Left lobe of liver (tissue), 2 donors: ENCODE results near the gene TMPRSS11B. TPM values are rescaled to one million over a fixed set of nuclear protein-coding genes. Genes with fewer than 3 reads are reported as not detected.
"Not testable (repeated sequence)": the region's sequence is repeated elsewhere in the genome, so short reads cannot be mapped to it uniquely, and the experiment has no call there.

Source experiments
- ATAC-seq: fragments of 200-7000 bp; cut with Tn5 transposase; one replicate; pipeline ENCODE4 v1.9.1; 2020; ENCODE audit warnings: mild to moderate bottlenecking, moderate library complexity
- DNase-seq: peaks from one replicate; pipeline ENCODE4 v3.0.0-alpha.2; 2020; ENCODE audit warnings: low spot score
- total RNA-seq: library from RNA; stranded (reverse); gene quantifications from one replicate; pipeline ENCODE4 v1.2.1, GENCODE V29; 2021
- donor health status: DM: no; HTN: no; CAD: no; lungs with moderate emphysema.
- donor health status: DM: no; HTN: yes; CAD: no.

Gene TMPRSS11B
- total RNA-seq, 1 donor from 2014 or later: not detected

DNA sequence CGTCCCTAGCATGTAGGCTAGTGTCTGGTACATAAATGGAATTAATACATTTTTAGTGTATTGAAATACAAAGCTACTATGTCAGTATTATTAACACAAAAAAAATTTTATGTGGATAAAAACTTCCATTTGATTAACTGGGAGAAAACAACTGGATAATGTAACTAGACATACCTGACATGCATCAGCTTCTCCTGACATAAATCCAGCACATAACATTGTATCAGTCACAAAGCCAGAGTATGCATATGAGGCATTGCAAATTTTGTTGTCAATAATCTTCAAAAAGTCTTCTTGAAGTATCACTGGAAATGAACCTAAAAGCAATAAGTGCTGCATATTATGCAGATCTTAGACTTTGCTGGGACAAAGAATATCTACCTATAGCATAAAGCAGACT, 16.9 kb downstream of the TMPRSS11B start:
- DNase-seq (no peak), ATAC-seq (no peak)

DNA sequence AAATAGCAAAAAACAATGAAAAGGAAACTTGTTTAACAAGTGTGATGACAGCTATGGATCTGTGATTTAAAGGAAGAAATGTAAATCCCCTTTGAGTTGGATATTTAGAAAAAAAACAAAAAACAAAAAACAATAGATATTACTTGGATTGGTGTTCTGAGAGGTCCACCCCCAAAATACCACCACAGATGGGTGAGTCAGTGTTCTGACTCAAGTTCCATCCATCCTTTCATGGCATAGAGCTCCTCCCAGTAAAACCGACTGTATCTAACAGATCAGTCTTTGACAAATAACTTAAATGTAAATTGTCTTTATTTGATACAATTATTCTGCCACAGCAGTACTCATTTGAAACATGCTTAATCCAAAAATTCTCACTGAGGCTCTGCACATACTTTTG, 27.4 kb downstream of the TMPRSS11B start:
- no peak for DNase-seq
- ATAC-seq: no peak

GRCh38 chr4:68216501-68216900, 29.0 kb downstream of the TMPRSS11B start:
- no peak for ATAC-seq
- no peak for DNase-seq

GRCh38 chr4:68209003-68209402, 36.5 kb downstream of the TMPRSS11B start:
- DNase-seq (no peak), ATAC-seq (no peak)

DNA sequence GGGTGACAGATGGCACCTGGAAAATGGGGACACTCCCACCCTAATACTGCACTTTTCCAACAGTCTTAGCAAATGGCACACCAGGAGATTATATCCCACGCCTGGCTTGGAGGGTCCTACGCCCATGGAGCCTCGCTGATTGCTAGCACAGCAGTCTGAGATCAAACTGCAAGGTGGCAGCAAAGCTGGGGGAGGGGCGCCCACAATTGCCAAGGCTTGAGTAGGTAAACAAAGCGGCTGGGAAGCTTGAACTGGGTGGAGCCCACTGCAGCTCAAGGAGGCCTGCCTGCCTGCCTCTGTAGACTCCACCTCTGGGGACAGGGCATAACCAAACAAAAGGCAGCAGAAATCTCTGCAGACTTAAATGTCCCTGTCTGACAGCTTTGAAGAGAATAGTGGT, 51.2 kb downstream of the TMPRSS11B start:
- not testable (repeated sequence) for ATAC-seq, DNase-seq

GRCh38 chr4:68193194-68193593, 52.3 kb downstream of the TMPRSS11B start:
- no peak for ATAC-seq
- no peak for DNase-seq

GRCh38 chr4:68187145-68187544, 58.3 kb downstream of the TMPRSS11B start:
- no peak for DNase-seq
- no peak for ATAC-seq

- no peak for ATAC-seq
These were observed 60.6 kb downstream of the TMPRSS11B start for GRCh38 chr4:68184923-68185322.

GRCh38 chr4:68183417-68183816, 62.1 kb downstream of the TMPRSS11B start:
- DNase-seq (no peak), ATAC-seq (no peak)

More at GRCh38 chr4:68184923-68185322, 60.6 kb downstream of the TMPRSS11B start:
- DNase-seq: no peak

DNA sequence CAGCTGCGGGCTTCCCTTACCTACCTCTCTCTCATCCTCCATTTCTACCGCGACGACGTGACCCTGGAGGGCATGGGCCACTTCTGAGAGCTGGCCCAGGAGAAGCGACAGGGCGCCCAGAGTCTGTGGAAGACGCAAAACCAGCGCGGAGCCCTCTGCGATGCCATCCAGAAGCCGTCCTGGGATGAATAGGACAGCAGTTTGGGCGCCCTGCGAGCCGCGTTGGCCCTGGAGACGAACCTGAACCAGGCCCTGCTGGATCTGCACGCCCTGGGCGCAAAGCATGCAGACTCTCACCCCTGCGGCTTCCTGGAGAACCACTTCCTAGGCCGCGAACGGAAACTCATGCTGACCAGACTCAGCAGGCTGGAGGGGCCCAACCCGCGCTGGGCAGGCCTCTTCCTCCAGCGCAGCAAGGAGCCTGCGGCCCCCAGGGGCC, 63.1 kb downstream of the TMPRSS11B start:
- ATAC-seq (no peak), DNase-seq (no peak)

DNA sequence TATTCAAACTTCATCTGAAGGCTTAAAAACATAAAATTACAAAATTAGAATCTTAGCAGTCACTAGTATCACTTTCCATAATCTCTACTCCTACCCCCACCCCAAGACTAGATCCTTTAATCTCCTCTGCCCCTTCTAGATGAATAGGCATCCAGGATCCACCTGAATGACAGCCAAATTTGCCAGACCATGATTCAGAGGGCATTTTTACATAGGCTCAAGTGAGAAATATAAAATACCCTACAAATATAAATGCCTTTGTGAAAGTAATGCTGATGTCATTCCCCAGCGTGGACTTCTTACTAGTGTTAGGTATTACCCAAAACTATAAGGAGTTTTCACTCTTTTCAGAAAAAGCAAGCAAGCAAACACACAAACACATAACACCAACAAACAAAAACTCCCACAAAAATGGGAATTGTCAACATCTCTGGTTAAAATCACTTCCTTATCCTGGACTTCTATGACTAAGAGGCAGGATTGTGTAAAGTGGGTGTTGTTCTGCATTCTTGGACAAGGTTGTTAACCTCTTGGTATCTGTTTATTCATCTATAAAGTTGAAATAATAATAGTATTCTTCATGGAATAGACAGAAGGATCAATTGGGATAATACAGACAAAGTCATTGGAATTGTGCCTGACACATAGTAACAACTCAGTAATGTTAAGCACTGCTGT, 64.5 kb downstream of the TMPRSS11B start:
- no peak for DNase-seq
- ATAC-seq: no peak

DNA sequence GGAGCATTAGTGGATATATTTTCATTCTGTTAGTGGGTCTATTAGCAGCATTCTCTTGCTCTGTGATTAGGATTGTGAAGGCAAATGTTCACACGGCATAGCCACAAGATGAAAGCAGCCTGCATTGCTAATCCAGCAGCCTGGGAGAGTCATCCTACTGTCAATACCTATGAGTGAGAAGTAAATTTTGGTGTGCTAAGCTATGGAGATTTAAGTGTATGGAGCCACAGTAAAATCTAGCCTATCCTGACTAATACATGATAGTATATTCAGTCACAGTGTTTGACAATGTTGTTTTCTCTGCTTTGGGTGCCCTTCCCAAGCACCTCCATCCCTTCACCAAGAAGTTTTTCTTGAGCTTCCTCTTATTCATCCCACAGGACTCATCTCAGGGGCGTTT, 68.6 kb downstream of the TMPRSS11B start:
- ATAC-seq (no peak), DNase-seq (no peak)

Other genes with a start within 250 kb of the TMPRSS11B start
- gene TMPRSS11F, start 115.8 kb downstream of the TMPRSS11B start, total RNA-seq: not detected
- gene YTHDC1, start 104.4 kb upstream of the TMPRSS11B start, total RNA-seq: 25.2 TPM
- not detected for gene TMPRSS11E, start 201.8 kb upstream of the TMPRSS11B start, total RNA-seq